Smooth muscle cell (in vitro differentiated cells): Measurements from ENCODE around the gene CLDN9. TPM values are rescaled to one million over a fixed set of nuclear protein-coding genes. Genes with fewer than 3 reads are reported as not detected.

Source experiments
- DNase-seq: peaks from one replicate; lab custom pipeline; 2025; ENCODE audit not compliant: unreplicated experiment; lab: John Stamatoyannopoulos, UW
- H2AFZ ChIP-seq: fragments of 200-600 bp; sonication (generic); 2 replicates; pipeline ENCODE4 v1.6.0; 2016; ENCODE audit warnings: antibody characterized with exemption, low read depth, mild to moderate bottlenecking
- H3F3A ChIP-seq: fragments of 200-600 bp; sonication (generic); 2 replicates; pipeline ENCODE4 v1.6.0; 2017; ENCODE audit warnings: antibody characterized with exemption, low read depth
- H3K27ac ChIP-seq: fragments of 200-600 bp; sonication (generic); 2 replicates; pipeline ENCODE4 v1.5.1; 2016; ENCODE audit warnings: low read depth, mild to moderate bottlenecking
- H3K27me3 ChIP-seq: fragments of 200-600 bp; sonication (generic); 2 replicates; pipeline ENCODE4 v1.6.1; 2016; ENCODE audit warnings: low read depth, mild to moderate bottlenecking
- H3K36me3 ChIP-seq: fragments of 200-600 bp; sonication (generic); 2 replicates; pipeline ENCODE4 v1.5.1; 2016; ENCODE audit warnings: low read depth
- H3K4me1 ChIP-seq: fragments of 200-600 bp; sonication (generic); 2 replicates; pipeline ENCODE4 v1.5.1; 2016; ENCODE audit warnings: low read depth
- H3K4me2 ChIP-seq: fragments of 200-600 bp; sonication (generic); 2 replicates; pipeline ENCODE4 v1.6.0; 2016; ENCODE audit warnings: mild to moderate bottlenecking
- H3K4me3 ChIP-seq: fragments of 200-600 bp; sonication (generic); 2 replicates; pipeline ENCODE4 v1.5.1; 2016; ENCODE audit warnings: mild to moderate bottlenecking
- H3K79me2 ChIP-seq: fragments of 200-600 bp; sonication (generic); 2 replicates; pipeline ENCODE4 v1.6.0; 2016; ENCODE audit warnings: low read depth, mild to moderate bottlenecking
- H3K9ac ChIP-seq: fragments of 200-600 bp; sonication (generic); 2 replicates; pipeline ENCODE4 v1.6.0; 2016; ENCODE audit warnings: low read depth
- H3K9me3 ChIP-seq: fragments of 200-600 bp; sonication (generic); replicated peaks from 2 replicates; pipeline ENCODE4 v1.5.1; 2016; ENCODE audit warnings: low read depth
- H4K20me1 ChIP-seq: fragments of 200-600 bp; sonication (generic); 2 replicates; pipeline ENCODE4 v1.6.0; 2016; ENCODE audit warnings: low read depth
- CTCF ChIP-seq: fragments of 200-600 bp; sonication (generic); IDR thresholded peaks from 2 replicates; pipeline ENCODE4 v1.5.1; 2017; ENCODE audit warnings: borderline replicate concordance, mild to moderate bottlenecking, antibody characterized with exemption; ENCODE audit not compliant: insufficient read depth, poor library complexity, severe bottlenecking
- WGBS: methylation state at CpG from one replicate; pipeline ENCODE4 v1.1.7; 2016; ENCODE audit warnings: low lambda C conversion rate; 5-methylcytosine and 5-hydroxymethylcytosine counted together
- polyA plus RNA-seq: library from polyadenylated mRNA; unstranded; fragments of >200 nt; fragmentation: Nextera tagmentation; extraction: Ambion mirVana; gene quantifications from 2 replicates; pipeline ENCODE4 v1.2.1, GENCODE V29; 2016
- total RNA-seq: library from RNA; depleted of rRNA; stranded (reverse); fragments of >200 nt; gene quantifications from 2 replicates; pipeline ENCODE4 v1.2.3, GENCODE V29; 2014

CLDN9 gene
- total and polyA plus RNA-seq, 2 experiments from 2014 or later, result 0.81 to 1.8 TPM

- DNase-seq, result no peak
- H3K27me3 ChIP-seq, result peaks cover 63% of the 10 kb centered on the region
- no peaks in the 10 kb centered on the region for H3K79me2 ChIP-seq
- H3K4me3 ChIP-seq, result no peak overlapping the region
- no peaks in the 10 kb centered on the region for H3F3A ChIP-seq
- H2AFZ ChIP-seq, result no peak overlapping the region
- H3K27ac ChIP-seq, result no peak overlapping the region
- H4K20me1 ChIP-seq, result peaks cover 28% of the 10 kb centered on the region
- H3K4me1 ChIP-seq, result peaks cover 8% of the 10 kb centered on the region
- no peak for TF ChIP-seq CTCF
- whole genome bisulfite sequencing, result 74% methylated on average over 7 of the region's 7 CpGs
- no peak overlapping the region for H3K4me2 ChIP-seq
- H3K36me3 ChIP-seq, result no peaks in the 10 kb centered on the region
- H3K9ac ChIP-seq, result no peak overlapping the region
- H3K9me3 ChIP-seq, result no peaks in the 10 kb centered on the region
Observed at GRCh38 chr16:3032624-3033023, 19.9 kb downstream of the CLDN9 start.

- Histone ChIP-seq H3K27ac (no peak overlapping the region), H3K9me3 (no peaks in the 10 kb centered on the region), H3K36me3 (no peaks in the 10 kb centered on the region), H3K79me2 (no peaks in the 10 kb centered on the region), H3F3A (no peaks in the 10 kb centered on the region), H3K4me3 (no peak overlapping the region), H3K4me2 (peak overlapping the region; percentile 70), H2AFZ (no peak overlapping the region), H4K20me1 (peaks cover under 1% of the 10 kb centered on the region), H3K27me3 (peaks cover 72% of the 10 kb centered on the region), H3K9ac (no peak overlapping the region), H3K4me1 (peaks cover 4% of the 10 kb centered on the region)
- WGBS, result 75% methylated on average over 19 of the region's 19 CpGs
- DNase-seq, result no peak
- no peak for TF ChIP-seq CTCF
Observed at GRCh38 chr16:3035289-3035971, 22.7 kb downstream of the CLDN9 start.

- Histone ChIP-seq H3F3A (no peaks in the 10 kb centered on the region), H3K27me3 (peaks cover 68% of the 10 kb centered on the region), H3K27ac (no peak overlapping the region), H2AFZ (no peak overlapping the region), H3K4me3 (peak overlapping the region; percentile 41), H3K4me2 (peak overlapping the region; percentile 70), H3K9ac (no peak overlapping the region), H3K4me1 (peaks cover 4% of the 10 kb centered on the region), H3K79me2 (no peaks in the 10 kb centered on the region), H4K20me1 (no peaks in the 10 kb centered on the region), H3K9me3 (no peaks in the 10 kb centered on the region), H3K36me3 (no peaks in the 10 kb centered on the region)
- no peak for TF ChIP-seq CTCF
- 12% methylated on average over 14 of the region's 40 CpGs for WGBS
- DNase-seq, result no peak
Observed at GRCh38 chr16:3035972-3036725, 23.4 kb downstream of the CLDN9 start.
